ENCODE data around the gene MPRIP.
"Not testable (repeated sequence)": the region's sequence is repeated elsewhere in the genome, so short reads cannot be mapped to it uniquely, and the experiment has no call there.

The MPRIP gene

GRCh38 chr17:17180741-17181525, 138.7 kb downstream of the MPRIP start:
- in situ Hi-C loops (cut with MboI; ENCODE audit: low sequenced_read_pairs) = no loop called here

- in situ Hi-C loops (cut with MboI; ENCODE audit: low sequenced_read_pairs) = no loop called here
These were observed 139.7 kb downstream of the MPRIP start for GRCh38 chr17:17181666-17182597.

GRCh38 chr17:17182598-17183136, 140.4 kb downstream of the MPRIP start:
- in situ Hi-C loops (cut with MboI; ENCODE audit: low sequenced_read_pairs) = no loop called here

DNA sequence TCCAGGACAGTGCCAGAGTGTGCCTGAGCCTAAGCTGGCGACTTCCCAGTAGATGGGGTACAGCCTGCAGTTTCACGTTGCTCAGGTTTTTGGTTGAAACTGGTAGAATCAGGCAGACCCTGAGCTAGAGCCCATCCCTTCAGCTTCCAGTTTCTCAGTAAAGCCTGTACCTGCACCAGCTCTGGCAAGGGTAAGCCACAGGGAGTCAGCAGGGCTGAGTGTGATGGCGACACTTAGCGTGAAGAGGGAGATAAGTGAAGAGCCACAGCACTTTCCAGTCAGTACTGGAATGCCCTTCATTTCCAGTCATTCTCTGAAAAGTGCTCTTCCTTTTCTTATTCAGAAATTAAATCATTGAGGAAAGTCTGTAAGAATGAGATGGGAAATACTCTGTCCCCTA, 141.5 kb downstream of the MPRIP start:
- in situ Hi-C loops (cut with MboI; ENCODE audit: low sequenced_read_pairs) = no loop called here

- in situ Hi-C loops (cut with MboI; ENCODE audit: low sequenced_read_pairs) = not testable (repeated sequence)
These were observed 142.9 kb downstream of the MPRIP start for GRCh38 chr17:17184985-17185757.

- in situ Hi-C loops (cut with MboI; ENCODE audit: low sequenced_read_pairs) = no loop called here
These were observed 143.8 kb downstream of the MPRIP start for GRCh38 chr17:17186051-17186450.

- in situ Hi-C loops (cut with MboI; ENCODE audit: low sequenced_read_pairs) = no loop called here
These were observed 144.6 kb downstream of the MPRIP start for GRCh38 chr17:17186551-17187505.

- in situ Hi-C loops (cut with MboI; ENCODE audit: low sequenced_read_pairs) = no loop called here
These were observed 146.3 kb downstream of the MPRIP start for GRCh38 chr17:17188586-17188985.

DNA sequence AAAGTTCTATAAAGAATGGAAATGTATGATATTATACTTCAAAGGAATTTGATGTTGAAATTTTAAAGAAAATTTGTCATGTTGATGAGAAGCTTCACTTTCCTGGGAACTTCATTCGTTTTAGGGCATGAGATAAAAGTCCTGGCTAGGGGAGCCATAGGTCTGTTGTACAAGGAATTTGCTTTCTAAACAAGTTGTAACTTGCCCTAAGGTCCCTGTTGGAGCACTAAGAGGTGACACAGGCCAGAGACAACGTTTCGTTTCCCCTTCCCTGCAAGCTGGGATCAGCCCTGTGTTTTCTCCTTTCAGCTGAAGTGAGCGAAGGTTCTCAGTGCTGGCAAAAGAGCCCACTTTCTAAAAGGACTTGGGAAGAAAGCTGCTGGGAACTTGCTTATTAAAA, 147.3 kb downstream of the MPRIP start:
- in situ Hi-C loops (cut with MboI; ENCODE audit: low sequenced_read_pairs) = no loop called here

- in situ Hi-C loops (cut with MboI; ENCODE audit: low sequenced_read_pairs) = no loop called here
These were observed 147.9 kb downstream of the MPRIP start for GRCh38 chr17:17190188-17190587.

DNA sequence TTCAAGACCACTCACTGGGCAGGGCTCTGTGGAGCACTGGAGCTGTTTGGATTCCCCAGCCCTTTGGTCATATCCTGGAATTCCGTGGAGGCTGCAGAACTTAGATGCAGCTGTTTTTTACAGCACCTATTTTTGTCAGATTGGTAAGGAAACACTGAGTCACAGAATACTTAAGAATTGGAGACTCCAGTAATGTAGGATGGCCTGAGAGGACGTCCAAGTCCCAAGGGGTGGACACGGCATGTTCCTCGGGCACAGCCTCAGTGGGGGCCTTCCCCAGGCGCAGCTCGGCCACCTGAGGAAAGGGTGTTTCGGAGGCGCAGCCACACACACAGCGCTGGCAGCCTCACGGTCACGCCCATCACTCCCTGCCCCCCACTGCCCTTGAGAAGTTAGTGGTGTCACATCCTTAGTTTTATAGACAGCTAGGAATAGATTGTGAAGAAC, 149.1 kb downstream of the MPRIP start:
- in situ Hi-C loops (cut with MboI; ENCODE audit: low sequenced_read_pairs) = no loop called here

DNA sequence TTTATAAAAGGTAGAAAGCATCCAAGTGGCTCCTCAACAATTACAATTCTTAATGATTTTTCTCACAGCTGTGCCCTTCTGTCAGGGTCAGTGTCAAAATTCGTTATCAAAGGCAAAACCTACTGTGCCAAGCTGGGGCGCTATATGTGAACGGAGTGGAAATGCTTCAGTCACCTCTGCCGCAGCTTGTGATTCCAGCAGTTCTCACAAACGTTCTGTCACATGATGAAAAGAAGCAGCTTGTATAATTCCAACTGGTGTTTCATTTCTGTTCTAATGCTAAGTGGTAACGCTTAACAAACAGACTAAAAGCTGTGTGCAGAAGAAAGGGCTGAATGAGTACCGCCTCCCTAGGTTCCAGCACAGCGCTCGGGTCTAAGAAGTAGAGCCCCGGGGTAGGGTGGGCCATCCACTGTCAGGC, 149.7 kb downstream of the MPRIP start:
- in situ Hi-C loops (cut with MboI; ENCODE audit: low sequenced_read_pairs) = no loop called here

GRCh38 chr17:17195466-17195865, 153.2 kb downstream of the MPRIP start:
- in situ Hi-C loops (cut with MboI; ENCODE audit: low sequenced_read_pairs) = not testable (repeated sequence)

DNA sequence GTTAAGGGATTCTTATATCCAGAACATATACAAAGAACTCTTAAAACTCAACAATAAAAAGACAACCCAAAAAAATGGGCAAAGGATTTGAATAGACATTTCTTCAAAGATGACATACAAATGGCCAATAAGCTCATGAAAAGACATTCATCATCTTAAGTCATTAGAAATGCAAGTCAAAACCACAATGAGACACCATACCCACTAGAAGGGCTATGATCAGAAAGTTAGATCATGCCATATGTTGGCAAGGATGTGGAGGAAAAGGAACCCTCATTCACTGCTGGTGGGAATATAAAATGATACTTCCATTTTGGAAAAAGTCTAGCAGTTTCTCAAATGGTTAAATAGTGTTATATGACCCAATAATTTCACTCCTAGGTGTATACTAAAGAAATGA, 154.5 kb downstream of the MPRIP start:
- in situ Hi-C loops (cut with MboI; ENCODE audit: low sequenced_read_pairs) = no loop called here

DNA sequence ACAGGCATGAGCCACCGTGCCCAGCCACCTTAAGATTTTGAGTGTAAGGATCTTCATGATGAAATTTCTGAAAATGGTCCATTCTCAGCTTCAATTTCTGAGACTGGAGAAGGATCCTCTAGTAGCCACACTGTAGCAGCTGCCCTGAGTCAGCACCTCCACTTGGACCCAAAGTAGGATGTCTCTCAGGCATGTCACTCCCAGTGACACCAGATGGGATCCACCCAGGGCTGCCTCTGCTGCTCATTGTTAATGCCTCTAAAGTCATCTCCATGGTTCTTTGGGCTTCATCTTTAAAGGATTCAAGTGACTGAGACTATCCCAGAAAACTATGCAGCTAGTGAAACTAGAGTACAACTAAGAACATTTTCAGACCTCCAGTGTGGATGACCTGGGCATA, 156.0 kb downstream of the MPRIP start:
- in situ Hi-C loops (cut with MboI; ENCODE audit: low sequenced_read_pairs) = no loop called here

- in situ Hi-C loops (cut with MboI; ENCODE audit: low sequenced_read_pairs) = no loop called here
These were observed 158.1 kb downstream of the MPRIP start for GRCh38 chr17:17200311-17200710.

DNA sequence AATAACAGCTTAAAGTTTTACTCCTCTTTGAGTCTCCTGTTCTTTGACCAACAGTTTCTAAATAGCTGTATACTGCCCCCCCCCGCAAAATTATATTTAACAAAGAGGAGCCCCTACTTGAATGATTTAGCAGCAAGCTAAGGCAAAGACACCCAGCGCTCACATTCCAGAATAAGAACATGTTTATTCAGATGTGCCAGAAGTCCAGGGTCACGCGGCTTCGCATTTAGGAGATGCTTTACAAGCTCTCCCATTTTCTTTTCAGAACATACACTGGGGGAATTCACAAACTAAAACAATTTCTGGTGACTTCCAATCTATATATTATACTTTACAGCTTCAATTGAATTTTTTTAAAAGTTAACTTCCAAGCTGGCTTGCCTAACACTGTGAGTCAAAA, 158.6 kb downstream of the MPRIP start:
- in situ Hi-C loops (cut with MboI; ENCODE audit: low sequenced_read_pairs) = no loop called here

GRCh38 chr17:17201271-17201670, 159.0 kb downstream of the MPRIP start:
- in situ Hi-C loops (cut with MboI; ENCODE audit: low sequenced_read_pairs) = no loop called here

DNA sequence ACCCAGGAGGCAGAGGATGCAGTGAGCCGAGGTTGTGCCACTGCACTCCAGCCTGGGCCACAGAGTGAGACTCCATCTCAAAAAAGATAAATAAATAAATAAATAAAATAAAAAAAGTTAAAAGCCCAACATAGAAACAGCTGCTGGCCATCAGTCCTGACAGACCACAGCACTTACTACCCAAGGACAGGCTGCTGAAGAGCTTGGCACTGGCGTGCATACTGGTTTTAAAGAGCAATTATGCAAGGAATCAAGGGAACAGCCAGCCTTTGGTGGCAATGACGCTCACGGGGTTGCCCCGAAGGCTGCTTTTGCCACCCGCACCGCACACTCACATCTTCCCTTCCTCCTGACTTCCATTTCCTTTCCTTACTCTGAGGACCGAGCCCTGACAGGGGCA, 159.7 kb downstream of the MPRIP start:
- in situ Hi-C loops (cut with MboI; ENCODE audit: low sequenced_read_pairs) = no loop called here
